Upper lobe of left lung (tissue), 6 donors: Measurements from ENCODE around the gene SLC25A13. TPM values are rescaled to one million over a fixed set of nuclear protein-coding genes. Genes with fewer than 3 reads are reported as not detected.

Experiments used
- ATAC-seq, 2 donors: fragments of 200-7000 bp; cut with Tn5 transposase; one replicate each; pipeline ENCODE4 v1.9.1; 2022; ENCODE audit warnings: mild to moderate bottlenecking in 2 of 2, moderate library complexity in 2 of 2; ENCODE audit not compliant: low FRiP score in 2 of 2
- DNase-seq, 2 donors: peaks; one replicate each; pipeline ENCODE4 v3.0.0-alpha.2; 2019 to 2020
- H3K27ac ChIP-seq, 4 donors: fragments of 200-600 bp; sonication (generic); one replicate each; pipeline ENCODE4 v1.5.1; 2016 to 2019
- H3K27me3 ChIP-seq, 4 donors: fragments of 200-600 bp; sonication (generic); one replicate each; pipeline ENCODE4 v1.5.1; 2017 to 2019
- H3K36me3 ChIP-seq, 4 donors: fragments of 200-600 bp; sonication (generic); one replicate each; pipeline ENCODE4 v1.5.1; 2016 to 2019
- H3K4me1 ChIP-seq, 4 donors: fragments of 200-600 bp; sonication (generic); one replicate each; pipeline ENCODE4 v1.5.1; 2018 to 2019
- H3K4me3 ChIP-seq, 4 donors: fragments of 200-600 bp; sonication (generic); one replicate each; pipeline ENCODE4 v1.5.1; 2017 to 2019; ENCODE audit warnings: mild to moderate bottlenecking in 2 of 4, moderate library complexity in 1 of 4
- H3K9me3 ChIP-seq, 4 donors: fragments of 200-600 bp; sonication (generic); one replicate each; pipeline ENCODE4 v1.5.1; 2018 to 2019
- CTCF ChIP-seq, 6 experiments: fragments of 450-650 bp in 4 of 6; fragments of 200-600 bp in 2 of 6; sonication (generic) in 2 of 6; IDR thresholded peaks; one replicate each; pipeline ENCODE4 v1.5.1; 2016 to 2019; ENCODE audit warnings: antibody characterized with exemption in 6 of 6
- EP300 ChIP-seq, 4 donors: sonication (generic); formaldehyde crosslinking; IDR thresholded peaks; one replicate each; pipeline ENCODE4 v1.5.1; 2017; ENCODE audit warnings: antibody characterized with exemption in 4 of 4, control low read depth in 2 of 4
- POLR2A ChIP-seq, 4 donors: fragments of 450-650 bp; IDR thresholded peaks; one replicate each; pipeline ENCODE4 v1.5.1; 2016 to 2017; ENCODE audit warnings: antibody characterized with exemption in 4 of 4, mild to moderate bottlenecking in 2 of 4
- POLR2AphosphoS5 ChIP-seq, 2 donors: sonication (generic); formaldehyde crosslinking; IDR thresholded peaks; one replicate each; pipeline ENCODE4 v1.5.1; 2017; ENCODE audit warnings: antibody characterized with exemption in 2 of 2
- WGBS, 2 donors: methylation state at CpG; one replicate each; pipeline ENCODE4 v1.1.5; 2017 to 2018; 5-methylcytosine and 5-hydroxymethylcytosine counted together
- total RNA-seq, 6 donors: library from RNA; depleted of rRNA in 4 of 6; stranded (reverse); fragments of >200 nt in 4 of 6; gene quantifications; one replicate each; pipeline versions ENCODE4 v1.1.0 to v1.2.1, GENCODE V29; 2016 to 2021
- donor health status: DM: no; HTN: no; CAD: no; lungs with moderate emphysema.
- donor health status: DM: no; HTN: yes; CAD: no; lungs with severe emphysema.

Gene SLC25A13
- total RNA-seq, 6 donors from 2014 or later, result 21.4 to 39.7 (median 30.8) TPM

- H3K4me3 ChIP-seq, result no peak overlapping the region
- no peak for DNase-seq
- no peaks in the 10 kb centered on the region for H3K4me1 ChIP-seq
- no peak overlapping the region for H3K27ac ChIP-seq
- H3K9me3 ChIP-seq, result no peaks in the 10 kb centered on the region
- 92 to 93% methylated on average over 5 of the region's 5 CpGs for WGBS, 2 donors
- no peaks in the 10 kb centered on the region for H3K27me3 ChIP-seq
- H3K36me3 ChIP-seq, result peaks cover 7 to 52% (median 25%) of the 10 kb centered on the region in 4 donors
- TF ChIP-seq EP300 (IDR thresholded peaks at IDR 0.05) (no peak), POLR2A (IDR thresholded peaks at IDR 0.05) (no peak), POLR2AphosphoS5 (IDR thresholded peaks at IDR 0.05) (no peak), CTCF (IDR thresholded peaks at IDR 0.05) (no peak)
- ATAC-seq, result no peak
These were observed 138.7 kb downstream of the SLC25A13 start for GRCh38 chr7:96183163-96183670.

- DNase-seq (no peak), ATAC-seq (no peak)
- WGBS, 2 donors, result 82 to 85% methylated on average over 5 of the region's 5 CpGs
- peaks cover 7 to 54% (median 25%) of the 10 kb centered on the region in 4 donors for H3K36me3 ChIP-seq
- H3K4me1 ChIP-seq, result no peaks in the 10 kb centered on the region
- no peaks in the 10 kb centered on the region for H3K9me3 ChIP-seq
- H3K27me3 ChIP-seq, result no peaks in the 10 kb centered on the region
- H3K27ac ChIP-seq, result no peak overlapping the region
- H3K4me3 ChIP-seq, result no peak overlapping the region
- TF ChIP-seq POLR2AphosphoS5 (IDR thresholded peaks at IDR 0.05) (no peak), POLR2A (IDR thresholded peaks at IDR 0.05) (no peak), CTCF (IDR thresholded peaks at IDR 0.05) (no peak), EP300 (IDR thresholded peaks at IDR 0.05) (no peak)
These were observed 139.3 kb downstream of the SLC25A13 start for GRCh38 chr7:96182424-96183158.

GRCh38 chr7:96181174-96181573 is 140.7 kb downstream of the SLC25A13 start:
- no peak overlapping the region for H3K4me3 ChIP-seq
- 95 to 99% methylated on average over 3 of the region's 3 CpGs for WGBS, 2 donors
- TF ChIP-seq POLR2AphosphoS5 (IDR thresholded peaks at IDR 0.05), result no peak
- no peak for TF ChIP-seq EP300 (IDR thresholded peaks at IDR 0.05)
- TF ChIP-seq POLR2A (IDR thresholded peaks at IDR 0.05), result no peak
- no peak for TF ChIP-seq CTCF (IDR thresholded peaks at IDR 0.05)

GRCh38 chr7:96179837-96180236 is 142.1 kb downstream of the SLC25A13 start:
- Histone ChIP-seq H3K27ac (no peak overlapping the region), H3K9me3 (no peaks in the 10 kb centered on the region), H3K4me3 (no peak overlapping the region), H3K4me1 (no peaks in the 10 kb centered on the region), H3K27me3 (no peaks in the 10 kb centered on the region), H3K36me3 (peaks cover 7 to 64% (median 23%) of the 10 kb centered on the region in 4 donors)
- TF ChIP-seq EP300 (IDR thresholded peaks at IDR 0.05) (no peak), POLR2AphosphoS5 (IDR thresholded peaks at IDR 0.05) (no peak), CTCF (IDR thresholded peaks at IDR 0.05) (no peak), POLR2A (IDR thresholded peaks at IDR 0.05) (no peak)
- no peak for ATAC-seq
- DNase-seq, result no peak

More at GRCh38 chr7:96181174-96181573, 140.7 kb downstream of the SLC25A13 start:
- no peaks in the 10 kb centered on the region for H3K27me3 ChIP-seq
- H3K27ac ChIP-seq, result no peak overlapping the region
- DNase-seq (no peak), ATAC-seq (no peak)
- peaks cover 7 to 64% (median 28%) of the 10 kb centered on the region in 4 donors for H3K36me3 ChIP-seq
- no peaks in the 10 kb centered on the region for H3K4me1 ChIP-seq
- no peaks in the 10 kb centered on the region for H3K9me3 ChIP-seq
